Activated T-cell treated with anti-CD3 and anti-CD28 coated beads, Interleukin-2, amount 50 U/mL, for 24 hours (primary cell): ENCODE results near the gene GNPTAB.
"Not testable (repeated sequence)": the region's sequence is repeated elsewhere in the genome, so short reads cannot be mapped to it uniquely, and the experiment has no call there.

Experiments used
- DNase-seq: peaks from one replicate; pipeline ENCODE4 v3.0.0-alpha.2; 2020
- H3K27ac Mint-ChIP-seq: 2 replicates; pipeline ENCODE4 v1.8.0; 2020; ENCODE audit warnings: mild to moderate bottlenecking, mixed read lengths
- H3K27me3 Mint-ChIP-seq: 2 replicates; pipeline ENCODE4 v1.8.0; 2020; ENCODE audit warnings: mixed read lengths
- H3K36me3 Mint-ChIP-seq: 2 replicates; pipeline ENCODE4 v1.8.0; 2020; ENCODE audit warnings: low read depth, mixed read lengths
- H3K4me1 Mint-ChIP-seq: 2 replicates; pipeline ENCODE4 v1.8.0; 2020; ENCODE audit warnings: low read depth, mixed read lengths
- H3K4me3 Mint-ChIP-seq: 2 replicates; pipeline ENCODE4 v1.8.0; 2020; ENCODE audit warnings: mild to moderate bottlenecking, moderate library complexity, mixed read lengths
- H3K9me3 Mint-ChIP-seq: 2 replicates; pipeline ENCODE4 v1.8.0; 2020; ENCODE audit warnings: mixed read lengths

The GNPTAB gene

DNA sequence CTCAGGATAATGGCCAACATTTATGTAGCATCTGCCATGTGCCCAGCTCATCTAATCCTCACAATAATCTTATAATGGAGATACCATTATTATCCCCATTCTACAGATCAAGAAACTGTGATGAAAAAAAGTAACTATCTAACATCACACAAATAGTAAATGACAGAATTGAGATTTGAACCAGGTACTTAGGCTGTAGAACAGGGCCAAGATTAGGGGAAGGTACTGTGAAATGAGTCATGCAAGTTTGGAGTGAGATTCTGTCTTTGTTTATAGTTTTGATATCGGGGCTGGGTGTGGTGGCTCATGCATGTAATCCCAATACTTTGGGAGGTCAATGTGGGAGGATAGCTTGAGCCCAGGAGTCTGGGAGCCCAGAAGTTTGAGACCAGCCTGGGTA lies 1.3 kb upstream of the GNPTAB start:
- Mint-ChIP-seq H3K4me1 (peaks cover 32% of the 10 kb centered on the region), H3K36me3 (peaks cover 14% of the 10 kb centered on the region), H3K27me3 (no peaks in the 10 kb centered on the region), H3K9me3 (no peaks in the 10 kb centered on the region), H3K4me3 (no peak overlapping the region), H3K27ac (no peak overlapping the region)
- DNase-seq, result no peak

DNA sequence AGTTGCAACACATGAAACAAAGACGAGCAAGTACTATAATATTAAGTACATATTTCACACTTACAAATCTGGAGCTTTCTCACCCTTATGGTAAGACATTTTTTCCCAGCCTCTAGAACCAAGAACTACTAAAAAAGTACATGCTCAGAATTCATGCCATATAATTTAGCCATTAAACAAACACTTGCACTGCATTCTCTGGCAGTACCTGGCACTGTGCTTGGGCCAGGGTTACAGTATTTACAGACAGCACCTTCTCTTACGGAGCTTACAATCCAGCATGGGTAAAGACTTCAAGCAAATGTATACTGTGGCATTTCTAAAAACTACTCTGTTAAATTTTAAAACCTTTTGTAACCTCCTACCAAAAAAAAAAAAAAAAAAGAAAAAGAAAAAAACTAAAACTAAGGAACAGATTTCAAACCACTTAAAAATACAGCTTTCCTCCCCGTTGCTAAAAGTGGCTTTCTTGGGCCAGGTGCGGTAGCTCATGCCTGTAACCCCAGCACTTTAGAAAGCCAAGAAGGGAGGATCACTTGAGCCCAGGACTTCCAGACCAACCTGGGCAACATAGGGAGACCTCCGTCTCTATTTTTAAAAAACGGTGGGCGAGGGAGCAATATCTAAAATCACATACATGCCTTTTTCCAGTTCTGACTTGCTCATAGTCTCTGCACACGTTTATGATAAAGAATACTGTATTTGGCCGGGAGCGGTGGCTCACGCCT lies 956 bp downstream of the GNPTAB start:
- Mint-ChIP-seq H3K9me3 (no peaks in the 10 kb centered on the region), H3K4me3 (peak overlapping the region; percentile 94), H3K36me3 (peaks cover 14% of the 10 kb centered on the region), H3K27ac (peak overlapping the region; percentile 92), H3K4me1 (peaks cover 50% of the 10 kb centered on the region), H3K27me3 (no peaks in the 10 kb centered on the region)
- DNase-seq, result no peak

DNA sequence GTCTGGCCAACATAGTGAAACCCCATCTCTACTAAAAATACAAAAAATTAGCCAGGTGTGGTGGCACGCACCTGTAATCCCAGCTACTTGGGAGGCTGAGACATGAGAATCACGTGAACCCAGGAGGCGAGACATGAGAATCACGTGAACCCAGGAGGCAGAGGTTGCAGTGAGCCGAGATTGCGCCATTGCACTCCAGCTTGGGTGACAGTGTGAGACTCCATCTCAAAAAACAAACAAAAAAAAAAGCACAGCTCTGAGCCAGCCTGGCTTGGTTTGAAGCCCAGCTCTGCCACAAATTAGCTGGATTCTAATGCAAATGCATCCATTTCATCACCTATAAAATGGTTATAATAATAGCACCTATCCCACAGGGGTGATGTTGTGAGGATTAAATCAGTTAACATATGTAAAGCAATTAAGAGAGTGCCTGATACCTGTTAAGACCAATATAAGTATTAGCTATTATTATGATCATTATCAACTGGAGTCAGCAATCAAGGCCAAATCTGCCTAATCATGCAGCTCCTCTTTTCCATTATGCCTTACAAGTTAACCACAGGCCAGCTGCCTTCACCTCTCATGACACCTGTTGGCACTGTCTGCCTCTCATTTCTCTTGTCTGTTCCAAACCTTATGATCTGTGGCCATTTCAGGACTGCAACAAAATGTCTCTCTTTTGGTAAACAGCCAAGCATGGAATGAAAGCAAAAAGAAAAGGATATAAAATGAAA lies 2.1 kb downstream of the GNPTAB start:
- DNase-seq, result no peak
- peaks cover 14% of the 10 kb centered on the region for H3K36me3 Mint-ChIP-seq
- no peaks in the 10 kb centered on the region for H3K9me3 Mint-ChIP-seq
- H3K4me1 Mint-ChIP-seq, result peaks cover 59% of the 10 kb centered on the region
- H3K27me3 Mint-ChIP-seq, result no peaks in the 10 kb centered on the region
- peak overlapping the region; percentile 94 for H3K4me3 Mint-ChIP-seq
- H3K27ac Mint-ChIP-seq, result peak overlapping the region; percentile 18

DNA sequence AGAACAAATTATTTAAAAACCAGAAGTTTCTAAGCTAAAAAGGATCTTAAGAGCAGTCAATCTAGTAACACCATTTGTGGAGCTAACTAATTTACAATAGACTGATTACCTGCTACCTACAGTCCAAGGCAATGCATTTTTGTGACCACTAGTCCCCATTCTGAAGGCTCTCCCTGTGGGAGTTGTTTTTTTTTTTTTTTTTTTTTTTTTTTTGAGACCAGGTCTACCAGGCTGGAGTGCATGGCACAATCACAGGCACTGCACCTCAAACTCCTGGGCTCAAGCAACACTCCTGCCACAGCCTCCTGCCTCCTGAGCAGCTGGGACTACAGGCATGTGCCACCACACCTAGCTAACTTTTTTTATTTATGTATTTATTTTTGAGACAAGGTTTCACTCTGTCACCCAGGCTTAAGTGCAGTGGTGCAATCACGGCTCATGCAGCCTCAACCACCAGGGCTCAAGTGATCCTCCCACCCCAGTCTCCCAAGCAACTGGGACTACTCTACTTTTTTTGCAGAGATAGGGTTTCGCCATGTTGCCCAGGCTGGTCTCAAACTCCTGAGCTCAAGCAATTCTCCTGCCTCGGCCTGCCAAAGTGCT lies 3.9 kb downstream of the GNPTAB start:
- no peak for DNase-seq
- peaks cover 14% of the 10 kb centered on the region for H3K36me3 Mint-ChIP-seq
- peaks cover 70% of the 10 kb centered on the region for H3K4me1 Mint-ChIP-seq
- no peak overlapping the region for H3K4me3 Mint-ChIP-seq
- no peaks in the 10 kb centered on the region for H3K27me3 Mint-ChIP-seq
- no peaks in the 10 kb centered on the region for H3K9me3 Mint-ChIP-seq
- peak overlapping the region; percentile 38 for H3K27ac Mint-ChIP-seq

DNA sequence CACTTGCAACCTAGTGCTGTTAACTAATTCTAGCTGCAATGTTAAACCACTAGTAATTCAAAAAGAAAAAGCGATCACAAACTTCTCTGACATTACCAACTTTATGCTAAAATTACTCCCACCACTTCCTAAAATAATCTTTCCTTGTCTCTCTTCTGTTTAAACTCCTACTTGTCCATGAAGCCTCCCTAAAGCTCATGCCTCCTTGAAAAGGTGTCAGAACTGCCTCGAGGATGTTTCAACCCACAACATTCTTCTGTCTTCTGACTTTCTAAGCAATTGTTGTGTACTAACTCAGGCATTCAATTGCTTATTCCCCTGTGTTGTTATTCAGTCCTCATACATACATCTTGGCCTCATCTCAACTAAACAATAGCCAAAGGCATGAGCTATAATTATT lies 5.9 kb downstream of the GNPTAB start:
- H3K4me3 Mint-ChIP-seq, result no peak overlapping the region
- H3K9me3 Mint-ChIP-seq, result no peaks in the 10 kb centered on the region
- peaks cover 19% of the 10 kb centered on the region for H3K36me3 Mint-ChIP-seq
- DNase-seq, result no peak
- H3K27ac Mint-ChIP-seq, result peak overlapping the region; percentile 1
- H3K27me3 Mint-ChIP-seq, result no peaks in the 10 kb centered on the region
- H3K4me1 Mint-ChIP-seq, result peaks cover 79% of the 10 kb centered on the region

DNA sequence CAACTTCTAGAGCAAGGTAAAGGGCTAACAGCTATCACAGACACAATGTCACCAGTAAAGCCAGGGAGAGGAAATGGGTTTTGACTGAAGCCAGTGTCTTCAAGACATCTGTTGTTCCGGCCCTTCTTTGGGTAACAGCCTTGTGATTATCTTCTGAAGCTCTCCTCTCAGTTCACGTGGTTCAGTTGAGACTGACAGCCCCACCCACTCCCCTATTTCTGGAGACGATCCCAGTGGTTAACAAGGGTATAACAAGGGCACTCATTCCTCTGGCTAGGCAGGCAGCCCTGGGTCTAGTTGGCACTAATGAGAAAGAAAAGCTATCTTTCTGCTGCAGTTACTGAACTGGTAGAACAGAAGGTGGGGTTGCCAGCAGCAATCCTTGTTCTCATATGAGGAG lies 6.9 kb downstream of the GNPTAB start:
- H3K36me3 Mint-ChIP-seq, result peaks cover 20% of the 10 kb centered on the region
- no peaks in the 10 kb centered on the region for H3K27me3 Mint-ChIP-seq
- peak overlapping the region; percentile 87 for H3K27ac Mint-ChIP-seq
- H3K4me3 Mint-ChIP-seq, result no peak overlapping the region
- peaks cover 3% of the 10 kb centered on the region for H3K9me3 Mint-ChIP-seq
- DNase-seq, result peak; percentile 52
- H3K4me1 Mint-ChIP-seq, result peaks cover 81% of the 10 kb centered on the region

DNA sequence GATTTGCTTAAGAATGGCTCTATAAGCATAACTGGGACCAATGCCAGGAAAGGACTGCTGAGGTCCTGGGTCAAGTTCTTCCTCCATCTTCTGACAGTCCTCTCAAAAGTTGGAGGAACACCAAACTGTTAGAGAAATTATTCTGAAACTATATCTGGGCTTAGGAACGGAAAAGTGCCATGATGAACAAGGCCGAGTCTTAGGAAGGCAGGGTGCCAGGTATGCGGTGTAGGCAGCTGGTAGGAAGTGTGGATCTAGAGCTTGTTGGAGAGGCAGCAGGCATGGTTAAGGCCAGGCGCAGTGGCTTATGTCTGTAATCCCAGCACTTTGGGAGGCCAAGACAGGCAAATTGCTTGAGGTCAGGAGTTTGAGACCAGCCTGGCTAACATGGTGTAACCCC lies 7.7 kb downstream of the GNPTAB start:
- Mint-ChIP-seq H3K9me3 (peaks cover 4% of the 10 kb centered on the region), H3K27me3 (no peaks in the 10 kb centered on the region), H3K27ac (peak overlapping the region; percentile 44), H3K36me3 (peaks cover 21% of the 10 kb centered on the region), H3K4me1 (peaks cover 82% of the 10 kb centered on the region), H3K4me3 (no peak overlapping the region)
- no peak for DNase-seq

DNA sequence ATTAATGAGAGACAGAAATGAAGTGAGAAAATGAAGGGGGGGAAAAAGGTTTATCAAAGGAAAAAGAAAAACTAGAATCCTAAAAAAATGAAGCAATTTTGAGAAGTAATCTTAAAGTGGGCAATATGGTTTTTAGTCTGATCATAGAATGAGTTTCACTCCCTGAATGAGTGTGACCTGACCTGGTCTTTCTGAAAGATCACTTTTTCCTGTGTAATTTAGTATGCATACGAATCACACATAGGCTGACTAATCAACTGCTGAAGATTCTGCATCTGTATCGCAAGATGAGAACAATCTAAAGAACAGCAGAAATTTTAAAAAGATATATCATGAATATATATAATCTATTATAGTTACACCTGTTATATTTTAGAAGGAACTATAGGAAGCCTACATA lies 11.3 kb downstream of the GNPTAB start:
- DNase-seq, result no peak
- peaks cover 4% of the 10 kb centered on the region for H3K9me3 Mint-ChIP-seq
- peak overlapping the region; percentile 95 for H3K27ac Mint-ChIP-seq
- peaks cover 30% of the 10 kb centered on the region for H3K36me3 Mint-ChIP-seq
- no peaks in the 10 kb centered on the region for H3K27me3 Mint-ChIP-seq
- H3K4me1 Mint-ChIP-seq, result peaks cover 71% of the 10 kb centered on the region
- peak overlapping the region; percentile 57 for H3K4me3 Mint-ChIP-seq

DNA sequence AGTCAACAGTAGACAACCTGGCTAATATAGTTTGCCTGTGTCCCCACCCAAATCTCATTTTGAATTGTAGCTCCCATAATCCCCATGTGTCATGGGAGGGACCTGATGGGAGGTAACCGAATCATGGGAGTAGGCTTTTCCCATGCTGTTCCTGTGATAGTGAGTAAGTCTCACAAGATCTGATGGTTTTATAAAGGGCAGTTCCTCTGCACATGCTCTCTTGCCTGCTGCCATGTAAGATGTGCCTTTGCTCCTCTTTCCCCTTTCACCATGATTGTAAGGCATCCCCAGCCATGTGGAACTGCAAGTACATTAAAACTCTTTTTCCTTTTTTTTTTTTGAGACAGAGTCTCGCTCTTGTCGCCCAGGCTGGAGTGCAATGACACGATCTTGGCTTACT lies 12.1 kb downstream of the GNPTAB start:
- H3K36me3 Mint-ChIP-seq, result peaks cover 30% of the 10 kb centered on the region
- H3K4me3 Mint-ChIP-seq, H3K9me3 Mint-ChIP-seq, H3K27me3 Mint-ChIP-seq, DNase-seq: not testable (repeated sequence)
- H3K27ac Mint-ChIP-seq, result peak overlapping the region; percentile 95
- peaks cover 66% of the 10 kb centered on the region for H3K4me1 Mint-ChIP-seq

DNA sequence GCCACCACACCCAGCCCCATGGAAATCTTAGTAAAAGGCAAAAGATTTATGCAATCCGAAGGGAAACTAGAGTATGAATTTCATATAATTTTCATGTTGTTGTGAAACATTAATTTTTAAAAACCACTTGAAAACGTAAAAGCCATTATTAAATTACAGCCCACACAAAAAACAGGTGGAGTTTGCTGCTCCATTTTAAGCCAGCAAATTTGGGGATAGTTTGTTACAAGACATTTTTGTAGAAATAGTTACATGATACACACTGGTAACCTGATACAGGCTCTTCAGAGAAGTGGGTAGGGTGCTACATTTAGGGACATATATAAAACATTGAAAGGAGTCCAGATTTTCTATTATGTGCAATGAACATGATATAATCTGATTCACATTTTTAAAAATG lies 17.6 kb downstream of the GNPTAB start:
- DNase-seq, result no peak
- H3K4me1 Mint-ChIP-seq, result peaks cover 45% of the 10 kb centered on the region
- no peaks in the 10 kb centered on the region for H3K27me3 Mint-ChIP-seq
- no peak overlapping the region for H3K4me3 Mint-ChIP-seq
- no peak overlapping the region for H3K27ac Mint-ChIP-seq
- peaks cover 2% of the 10 kb centered on the region for H3K9me3 Mint-ChIP-seq
- peaks cover 24% of the 10 kb centered on the region for H3K36me3 Mint-ChIP-seq

DNA sequence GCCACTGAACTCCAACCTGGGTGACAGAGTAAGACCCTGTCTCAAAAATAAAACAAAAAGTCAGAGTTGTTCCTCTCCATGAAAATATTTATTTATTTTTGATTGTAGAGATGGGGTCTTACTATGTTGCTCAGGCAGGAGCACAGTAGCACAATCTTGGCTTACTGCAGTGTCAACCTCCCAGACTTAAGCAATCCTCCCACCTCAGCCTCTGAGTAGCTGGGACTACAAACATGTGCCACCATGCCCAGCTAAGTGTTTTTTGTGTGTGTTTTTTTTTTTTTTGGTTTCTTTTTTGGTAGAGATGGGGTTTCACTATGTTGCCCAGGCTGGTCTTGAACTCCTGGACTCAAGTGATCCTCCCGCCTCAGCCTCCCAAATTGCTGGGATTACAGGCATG lies 18.0 kb downstream of the GNPTAB start:
- peaks cover 45% of the 10 kb centered on the region for H3K4me1 Mint-ChIP-seq
- DNase-seq, H3K27ac Mint-ChIP-seq, H3K9me3 Mint-ChIP-seq, H3K4me3 Mint-ChIP-seq, H3K27me3 Mint-ChIP-seq: not testable (repeated sequence)
- peaks cover 24% of the 10 kb centered on the region for H3K36me3 Mint-ChIP-seq

DNA sequence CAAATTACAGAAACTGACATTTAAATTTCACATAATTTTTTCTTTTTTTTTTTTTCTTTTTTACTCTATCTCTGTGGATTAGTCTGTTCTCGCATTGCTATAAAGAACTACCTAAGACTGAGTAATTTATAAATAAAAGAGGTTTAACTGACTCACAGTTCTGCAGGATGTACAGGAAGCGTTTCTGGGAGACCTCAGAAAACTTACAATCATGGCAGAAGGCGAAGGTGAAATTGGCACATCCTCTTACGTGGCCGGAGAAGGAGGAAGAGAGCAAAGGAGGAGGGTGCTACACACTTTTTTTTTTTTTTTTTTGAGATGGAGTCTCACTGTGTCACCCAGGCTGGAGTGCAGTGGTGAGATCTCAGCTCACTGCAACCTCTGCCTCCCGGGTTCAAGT lies 19.4 kb downstream of the GNPTAB start:
- H3K9me3 Mint-ChIP-seq, H3K27me3 Mint-ChIP-seq, DNase-seq, H3K4me3 Mint-ChIP-seq: not testable (repeated sequence)
- peaks cover 49% of the 10 kb centered on the region for H3K4me1 Mint-ChIP-seq
- H3K36me3 Mint-ChIP-seq, result peaks cover 22% of the 10 kb centered on the region
- peak overlapping the region; percentile 70 for H3K27ac Mint-ChIP-seq

DNA sequence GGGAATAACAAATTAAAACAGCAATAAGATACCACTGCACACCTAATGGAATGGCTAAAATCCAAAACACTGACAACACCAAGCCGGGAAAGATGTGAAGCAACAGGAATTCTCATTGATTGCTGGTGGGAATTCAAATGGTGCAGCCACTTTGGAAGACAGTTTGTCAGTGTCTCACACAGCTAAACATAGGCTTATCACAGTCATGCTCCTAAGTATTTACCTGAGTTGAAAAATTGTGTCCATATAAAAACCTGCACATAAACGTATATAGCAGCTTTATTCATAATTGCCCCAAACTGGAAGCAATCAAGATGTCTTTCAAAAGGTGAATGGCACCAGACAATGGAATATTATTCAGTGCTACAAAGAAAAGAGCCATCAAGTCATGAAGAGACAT lies 21.6 kb downstream of the GNPTAB start:
- no peak for DNase-seq
- Mint-ChIP-seq H3K4me3 (no peak overlapping the region), H3K4me1 (peaks cover 50% of the 10 kb centered on the region), H3K9me3 (peaks cover 2% of the 10 kb centered on the region), H3K36me3 (peaks cover 22% of the 10 kb centered on the region), H3K27me3 (no peaks in the 10 kb centered on the region), H3K27ac (no peak overlapping the region)

DNA sequence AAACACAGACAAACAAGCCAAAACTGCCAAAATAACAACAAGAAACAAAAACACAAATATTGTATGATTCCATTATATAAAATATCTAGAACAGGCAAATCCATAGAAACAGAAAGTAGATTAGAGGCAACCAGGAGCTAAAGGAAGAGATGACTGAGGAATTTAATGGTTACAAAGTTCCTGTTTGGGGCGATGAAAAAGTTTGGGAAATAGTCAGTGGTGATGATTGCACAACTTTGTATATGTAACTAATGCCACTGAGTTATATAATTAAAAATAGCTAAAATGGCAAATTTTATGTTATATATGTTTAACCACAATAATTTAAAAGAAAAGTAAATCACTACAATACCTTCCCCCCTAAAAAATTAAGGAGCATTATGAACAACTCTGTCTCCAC lies 24.5 kb downstream of the GNPTAB start:
- no peak for DNase-seq
- Mint-ChIP-seq H3K27me3 (no peaks in the 10 kb centered on the region), H3K36me3 (peaks cover 14% of the 10 kb centered on the region), H3K9me3 (peaks cover under 1% of the 10 kb centered on the region), H3K27ac (no peak overlapping the region), H3K4me3 (no peak overlapping the region), H3K4me1 (peaks cover 54% of the 10 kb centered on the region)

DNA sequence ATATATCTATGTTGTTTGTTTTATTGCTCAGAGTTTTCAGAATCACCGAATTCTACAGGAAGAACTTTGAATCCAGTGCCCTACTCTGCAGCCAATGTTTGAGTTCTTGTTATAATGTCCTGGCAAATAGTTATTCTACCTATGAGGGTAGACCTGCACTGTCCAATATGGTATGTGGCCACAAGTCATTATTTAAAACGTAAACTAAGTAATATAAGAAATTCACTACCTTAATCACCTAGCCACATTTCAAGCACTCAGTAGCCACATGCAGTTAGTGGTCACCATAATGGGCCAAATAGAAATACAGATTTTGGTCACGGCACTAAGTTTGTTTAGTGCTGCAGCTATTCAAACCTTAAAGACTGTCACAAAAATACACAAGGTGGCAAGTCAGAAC lies 26.4 kb downstream of the GNPTAB start:
- no peaks in the 10 kb centered on the region for H3K27me3 Mint-ChIP-seq
- no peak overlapping the region for H3K4me3 Mint-ChIP-seq
- peaks cover 50% of the 10 kb centered on the region for H3K4me1 Mint-ChIP-seq
- H3K36me3 Mint-ChIP-seq, result peaks cover 14% of the 10 kb centered on the region
- no peaks in the 10 kb centered on the region for H3K9me3 Mint-ChIP-seq
- no peak overlapping the region for H3K27ac Mint-ChIP-seq
- no peak for DNase-seq
